ENCODE measurements around the gene LBP.
"Not testable (repeated sequence)": the region's sequence is repeated elsewhere in the genome, so short reads cannot be mapped to it uniquely, and the experiment has no call there.

- TF ChIP-seq CTCF, POLR2A (IDR thresholded peaks at IDR 0.05): not testable (repeated sequence)
Observed at GRCh38 chr20:38314350-38314749, 31.9 kb upstream of the LBP start.
